HepG2 (cell line): ENCODE results near the gene TP53BP2. TPM values are rescaled to one million over a fixed set of nuclear protein-coding genes. Genes with fewer than 3 reads are reported as not detected.

ENCODE experiments used
- ATAC-seq: fragments of 200-7000 bp; cut with Tn5 transposase; 3 replicates; pipeline ENCODE4 v1.9.1; 2020; ENCODE audit warnings: mild to moderate bottlenecking, moderate library complexity
- BruUV-seq: library from RNA; stranded (reverse); fragments of 400-500 nt; replicated peaks from 2 replicates; lab custom pipeline; 2021; lab: Mats Ljungman, UMichigan
- CTCF ChIA-PET: fragments of 300-600 bp; formaldehyde crosslinking; extraction: SDS; loops from one replicate; lab custom pipeline; 2021; ENCODE audit warnings: low total read pairs, inconsistent platforms, low intra/inter-chr PET ratio; lab: Yijun Ruan, JAX
- POLR2A ChIA-PET: fragments of 350-600 bp; sonication (Branson Sonifier 250); formaldehyde crosslinking; loops from one replicate; lab custom pipeline; 2020; ENCODE audit warnings: antibody characterized with exemption, inconsistent platforms; lab: Yijun Ruan, JAX
- DNase-seq: peaks from one replicate; pipeline ENCODE4 v3.0.0-alpha.2; 2015; ENCODE audit warnings: low spot score
- FAIRE-seq: peaks from 3 replicates; lab custom pipeline; 2011; peaks lifted over from hg19 to GRCh38; lab: Jason Lieb, UNC
- H2AFZ ChIP-seq: one replicate; pipeline ENCODE4 v1.6.1; 2011; ENCODE audit warnings: low read length, inconsistent platforms
- H3K27ac ChIP-seq: fragments of 300-600 bp; 3 replicates; pipeline ENCODE4 v1.8.0; 2011; ENCODE audit warnings: mixed run types, mild to moderate bottlenecking, mixed read lengths, low read length, inconsistent platforms; ENCODE audit not compliant: insufficient read depth; ENCODE audit errors: extremely low read length
- H3K27me3 ChIP-seq, 2 experiments: fragments of 200-600 bp in 1 of 2; 2 replicates in 1 of 2; 3 replicates in 1 of 2; pipeline versions ENCODE4 v1.6.0 to v1.8.0; 2011; ENCODE audit warnings: low read length in 2 of 2, mild to moderate bottlenecking in 2 of 2, moderate library complexity in 2 of 2, inconsistent platforms in 1 of 2; ENCODE audit not compliant: insufficient read depth in 2 of 2, control insufficient read depth in 1 of 2
- H3K36me3 ChIP-seq, 2 experiments: fragments of 200-600 bp in 1 of 2; replicated peaks in 1 of 2; 2 replicates in 1 of 2; 3 replicates in 1 of 2; pipeline versions ENCODE4 v1.5.1 to v1.8.0; 2011; ENCODE audit warnings: low read length in 2 of 2, inconsistent platforms in 1 of 2; ENCODE audit not compliant: insufficient read depth in 2 of 2, control insufficient read depth in 1 of 2
- H3K4me1 ChIP-seq: 2 replicates; pipeline ENCODE4 v1.5.1; 2012; ENCODE audit warnings: low read length, inconsistent platforms; ENCODE audit not compliant: insufficient read depth
- H3K4me2 ChIP-seq: 2 replicates; pipeline ENCODE4 v1.6.0; 2011; ENCODE audit warnings: low read depth, low read length, inconsistent platforms
- H3K4me3 ChIP-seq, 3 experiments: fragments of 200-600 bp in 1 of 3; sonication (generic), shearing (Covaris generic) in 1 of 3; replicated peaks in 1 of 3; 2 replicates each; pipeline ENCODE4 v1.5.1; 2011 to 2016; ENCODE audit warnings: low read length in 3 of 3, inconsistent platforms in 2 of 3, low read depth in 2 of 3, mild to moderate bottlenecking in 2 of 3, control low read depth in 1 of 3, mixed read lengths in 1 of 3; ENCODE audit not compliant: insufficient read depth in 1 of 3
- H3K79me2 ChIP-seq: one replicate; pipeline ENCODE4 v1.6.1; 2011; ENCODE audit warnings: low read length, inconsistent platforms; ENCODE audit not compliant: insufficient read depth
- H3K9ac ChIP-seq: 2 replicates; pipeline ENCODE4 v1.6.0; 2011; ENCODE audit warnings: mild to moderate bottlenecking, low read depth, low read length, inconsistent platforms; ENCODE audit not compliant: insufficient read depth
- H3K9me3 ChIP-seq: 2 replicates; pipeline ENCODE4 v1.5.1; 2012; ENCODE audit warnings: mild to moderate bottlenecking, low read length
- H4K20me1 ChIP-seq: 2 replicates; pipeline ENCODE4 v1.6.0; 2011; ENCODE audit warnings: inconsistent platforms, mild to moderate bottlenecking, low read length, moderate library complexity; ENCODE audit not compliant: insufficient read depth
- ARID2 ChIP-seq: sonication (generic); formaldehyde crosslinking; IDR thresholded peaks from 2 replicates; pipeline ENCODE4 v1.8.1; 2022; ENCODE audit warnings: mild to moderate bottlenecking, missing genetic modification reagents, borderline replicate concordance
- BRCA1 ChIP-seq: sonication (generic); formaldehyde crosslinking; IDR thresholded peaks from 2 replicates; pipeline ENCODE4 v1.4.0; 2020; ENCODE audit warnings: missing genetic modification reagents
- ETS1 ChIP-seq: sonication (generic); formaldehyde crosslinking; IDR thresholded peaks from 2 replicates; pipeline ENCODE4 v1.4.0; 2020; ENCODE audit warnings: missing genetic modification reagents
- HNRNPH1 ChIP-seq: fragments of 200-400 bp; formaldehyde crosslinking; optimal IDR thresholded peaks from 2 replicates; pipeline ENCODE3; 2017; ENCODE audit warnings: mild to moderate bottlenecking, low read depth, low read length
- KLF12 ChIP-seq: sonication (generic); formaldehyde crosslinking; IDR thresholded peaks from 2 replicates; pipeline ENCODE4 v1.4.0; 2020; ENCODE audit warnings: missing genetic modification reagents, borderline replicate concordance
- LCORL ChIP-seq, 2 experiments: fragments of 450-650 bp in 1 of 2; sonication (generic) in 1 of 2; formaldehyde crosslinking in 1 of 2; IDR thresholded peaks; 2 replicates each; pipeline versions ENCODE4 v1.5.0 to v1.6.1; 2017 to 2020; ENCODE audit warnings: antibody characterized with exemption in 1 of 2, missing genetic modification reagents in 1 of 2
- MAFF ChIP-seq: IDR thresholded peaks from 2 replicates; pipeline ENCODE4 v1.6.1; 2011; ENCODE audit warnings: low read depth, low read length, improper control_type of control experiment
- MLX ChIP-seq: IDR thresholded peaks from 2 replicates; pipeline ENCODE4 v1.6.1; 2016
- PHF5A ChIP-seq: IDR thresholded peaks from one replicate; pipeline ENCODE4 v1.6.1; 2018; ENCODE audit warnings: low read depth, missing genetic modification reagents; ENCODE audit not compliant: unreplicated experiment
- ZMYM4 ChIP-seq: sonication (generic); formaldehyde crosslinking; IDR thresholded peaks from 2 replicates; pipeline ENCODE4 v1.8.1; 2023; ENCODE audit warnings: mild to moderate bottlenecking, missing genetic modification reagents
- ZNF138 ChIP-seq: sonication (generic); formaldehyde crosslinking; IDR thresholded peaks from 2 replicates; pipeline ENCODE4 v1.5.0; 2020; ENCODE audit warnings: mild to moderate bottlenecking, low read depth, missing genetic modification reagents
- ZSCAN12 ChIP-seq: sonication (generic); formaldehyde crosslinking; IDR thresholded peaks from 2 replicates; pipeline ENCODE4 v1.9.0; 2021; ENCODE audit warnings: mild to moderate bottlenecking, missing genetic modification reagents
- WGBS: methylation state at CpG from one replicate; pipeline ENCODE4 v1.1.6; 2017; ENCODE audit warnings: low lambda C conversion rate; 5-methylcytosine and 5-hydroxymethylcytosine counted together
- in situ Hi-C: cut with HindIII; loops from 2 replicates; pipeline ENCODE4 v1.10.0; 2017; ENCODE audit warnings: low pct_unique_long_range_greater_than_20kb; ENCODE audit not compliant: extremely low pct_ligation_motif_present
- intact Hi-C: fragments of 100-400 bp; cut with micrococcal nuclease; formaldehyde crosslinking; loops from one replicate; pipeline ENCODE4 v1.10.0; 2022; ENCODE audit not compliant: unreplicated experiment
- polyA plus RNA-seq, 8 experiments: library from polyadenylated mRNA; depleted of rRNA in 3 of 8; stranded (reverse) in 7 of 8; unstranded in 1 of 8; fragments of >200 nt; fragmentation: Illumina TruSeq in 4 of 8; extraction: Trizol in 4 of 8; gene quantifications; 2 replicates each; pipeline versions ENCODE4 v1.2.1 to v1.2.3, GENCODE V29; 2011 to 2016; ENCODE audit warnings: low read depth in 4 of 8, missing spikeins in 1 of 8, mixed read lengths in 1 of 8; ENCODE audit not compliant: insufficient read depth in 1 of 8
- total RNA-seq, 5 experiments: library from RNA; depleted of rRNA; stranded (reverse); fragments of >200 nt; fragmentation: Illumina TruSeq; extraction: Trizol; gene quantifications; 2 replicates each; pipeline ENCODE4 v1.2.3, GENCODE V29; 2016; ENCODE audit warnings: low read depth in 1 of 5

The TP53BP2 gene
- total and polyA plus RNA-seq, 2 of the 13 experiments (the other 11 are each of a cell fraction or from before 2014, with no cell fraction given), result 10.0 to 14.0 TPM

GRCh38 chr1:223731133-223731770 lies 114.5 kb downstream of the TP53BP2 start:
- no peak overlapping the region for H3K4me3 ChIP-seq
- H2AFZ ChIP-seq, result no peak overlapping the region
- FAIRE-seq, result no peak
- CTCF ChIA-PET, result no interaction called here
- H3K36me3 ChIP-seq, result no peaks in the 10 kb centered on the region
- no peak overlapping the region for H3K27ac ChIP-seq
- TF ChIP-seq ARID2 (CRISPR knock-in tag), result no peak
- TF ChIP-seq MAFF, result no peak
- peak; percentile 59; the same call in 1 of the 2 replicates for TF ChIP-seq LCORL (IDR thresholded peaks at IDR 0.05)
- no peak for TF ChIP-seq LCORL (CRISPR knock-in tag; IDR thresholded peaks at IDR 0.05)
- TF ChIP-seq, all 625 proteins: peak for 1
- Histone ChIP-seq H3K4me1 (peaks cover 8% of the 10 kb centered on the region; the same call in 1 of the 2 replicates), H3K27me3 (no peaks in the 10 kb centered on the region), H3K9ac (no peak overlapping the region), H3K79me2 (no peaks in the 10 kb centered on the region), H3K9me3 (no peaks in the 10 kb centered on the region), H4K20me1 (no peaks in the 10 kb centered on the region), H3K4me2 (no peak overlapping the region)
- DNase-seq, result no peak
- intact Hi-C loops (no loop called here), in situ Hi-C loops (no loop called here)
- BruUV-seq, result no TSS peak
- no peak for ATAC-seq
- POLR2A ChIA-PET, result no interaction called here
- WGBS, result 90% methylated on average over 12 of the region's 13 CpGs

- Histone ChIP-seq H3K9me3 (no peaks in the 10 kb centered on the region), H3K27me3 (no peaks in the 10 kb centered on the region), H3K9ac (no peak overlapping the region), H3K4me1 (peaks cover 8% of the 10 kb centered on the region; the same call in 1 of the 2 replicates), H3K36me3 (no peaks in the 10 kb centered on the region), H3K79me2 (no peaks in the 10 kb centered on the region), H4K20me1 (no peaks in the 10 kb centered on the region), H3K4me3 (no peak overlapping the region), H2AFZ (no peak overlapping the region), H3K27ac (no peak overlapping the region), H3K4me2 (no peak overlapping the region)
- POLR2A ChIA-PET, result no interaction called here
- WGBS, result 64% methylated on average over 4 of the region's 4 CpGs
- in situ Hi-C loops, result no loop called here
- TF ChIP-seq ZNF138 (CRISPR knock-in tag), result no peak
- no peak for TF ChIP-seq HNRNPH1
- no peak for TF ChIP-seq BRCA1 (CRISPR knock-in tag)
- TF ChIP-seq ETS1 (CRISPR knock-in tag), result no peak
- no peak for TF ChIP-seq ZSCAN12 (CRISPR knock-in tag)
- TF ChIP-seq KLF12, result no peak
- TF ChIP-seq ZMYM4, result no peak
- TF ChIP-seq MLX (CRISPR knock-in tag), result no peak
- no peak for TF ChIP-seq PHF5A (CRISPR knock-in tag)
- no peak for DNase-seq
- no peak for ATAC-seq
- CTCF ChIA-PET, result no interaction called here
- BruUV-seq, result no TSS peak
- intact Hi-C loops, result no loop called here
- FAIRE-seq, result no peak
Observed at GRCh38 chr1:223730479-223731132, 115.1 kb downstream of the TP53BP2 start.
